Stimulated activated CD4-positive, alpha-beta T cell treated with anti-CD3 and anti-CD28 coated beads, Interleukin-4, amount 100 ng/mL, for 1 hour (primary cell): ENCODE results near the gene SERPINA6.
"Not testable (repeated sequence)": the region's sequence is repeated elsewhere in the genome, so short reads cannot be mapped to it uniquely, and the experiment has no call there.

ENCODE experiments used
- DNase-seq: peaks from one replicate; pipeline ENCODE4 v3.0.0-alpha.2; 2020

SERPINA6 gene

GRCh38 chr14:94291159-94291905, 31.8 kb downstream of the SERPINA6 start:
- DNase-seq, result no peak

GRCh38 chr14:94290197-94290596, 32.9 kb downstream of the SERPINA6 start:
- no peak for DNase-seq

- DNase-seq, result no peak
Measured at GRCh38 chr14:94288610-94289465, 34.3 kb downstream of the SERPINA6 start.

- DNase-seq, result no peak
Measured at GRCh38 chr14:94285158-94285557, 38.0 kb downstream of the SERPINA6 start.

- DNase-seq, result no peak
Measured at GRCh38 chr14:94284221-94284620, 38.9 kb downstream of the SERPINA6 start.

GRCh38 chr14:94282991-94283723, 40.0 kb downstream of the SERPINA6 start:
- no peak for DNase-seq

DNA sequence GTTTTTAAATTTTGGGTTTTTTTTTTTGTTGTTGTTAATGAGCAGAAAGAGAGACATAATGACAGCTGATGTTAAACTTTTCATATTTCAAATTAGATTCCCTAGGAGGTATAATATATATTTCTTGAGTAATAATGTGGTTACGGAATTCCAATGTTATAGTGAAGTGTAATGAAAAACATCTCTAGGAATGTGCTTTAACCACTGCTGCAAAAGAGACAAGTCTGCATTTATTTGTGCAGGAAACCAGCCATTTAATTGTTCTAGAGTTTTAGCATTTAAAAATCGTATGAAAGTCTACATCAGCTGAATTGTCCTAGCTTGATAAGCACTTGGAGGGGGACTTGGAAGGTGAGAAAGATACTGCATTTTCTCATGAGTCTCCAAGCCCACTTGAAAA, 44.4 kb downstream of the SERPINA6 start:
- no peak for DNase-seq

- not testable (repeated sequence) for DNase-seq
Measured at GRCh38 chr14:94276898-94277561, 46.1 kb downstream of the SERPINA6 start.

GRCh38 chr14:94269156-94269555, 54.0 kb downstream of the SERPINA6 start:
- no peak for DNase-seq

DNA sequence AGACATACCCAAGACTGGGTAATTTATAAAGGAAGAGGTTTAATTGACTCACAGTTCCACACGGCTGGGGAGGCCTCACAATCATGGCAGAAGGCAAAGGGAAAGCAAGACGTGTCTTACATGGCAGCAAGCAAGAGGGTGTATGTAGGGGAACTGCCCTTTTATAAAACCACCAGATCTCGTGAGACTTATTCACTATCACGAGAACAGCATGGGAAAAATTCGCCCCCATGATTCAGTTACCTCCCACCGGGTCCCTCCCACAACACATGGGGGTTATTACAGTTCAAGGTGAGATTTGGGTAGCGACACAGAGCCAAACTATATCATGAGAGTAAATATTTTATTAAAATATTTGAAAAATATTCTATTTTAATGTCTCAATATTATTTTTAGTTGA, 54.6 kb downstream of the SERPINA6 start:
- DNase-seq, result not testable (repeated sequence)

DNA sequence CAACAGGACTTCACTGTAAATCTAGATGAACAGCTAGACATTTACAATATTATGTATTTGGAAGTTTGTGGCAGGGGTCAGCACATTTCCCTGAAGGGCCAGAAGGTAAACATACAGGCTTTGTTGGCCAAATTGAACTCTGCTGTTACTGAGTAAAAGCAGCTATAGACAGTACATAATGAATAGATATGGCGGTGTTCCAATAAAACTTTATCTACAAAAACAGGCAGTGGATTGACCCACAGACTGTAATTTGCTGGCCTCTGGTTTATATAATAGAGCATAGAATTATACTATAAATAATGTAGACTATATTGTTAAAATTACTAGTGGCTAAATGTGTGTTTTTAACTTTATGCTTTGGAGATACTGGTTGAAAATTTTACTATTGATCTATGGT, 55.8 kb downstream of the SERPINA6 start:
- no peak for DNase-seq

GRCh38 chr14:94264195-94264594, 58.9 kb downstream of the SERPINA6 start:
- not testable (repeated sequence) for DNase-seq
